ENCODE results near the gene TESPA1. TPM values are rescaled to one million over a fixed set of nuclear protein-coding genes. Genes with fewer than 3 reads are reported as not detected.
"Not testable (repeated sequence)": the region's sequence is repeated elsewhere in the genome, so short reads cannot be mapped to it uniquely, and the experiment has no call there.

TESPA1 gene
- total RNA-seq, 4 donors from 2014 or later = 1.4 TPM; not detected in 3

GRCh38 chr12:54950071-54950727, 34.4 kb downstream of the TESPA1 start:
- intact Hi-C loops (cut with DNase I; ENCODE audit: low total_unique reads) = no loop called here
- Histone ChIP-seq H3K9me3 (no peaks in the 10 kb centered on the region), H3K36me3 (no peaks in the 10 kb centered on the region), H3K4me1 (no peaks in the 10 kb centered on the region), H3K4me3 (no peak overlapping the region), H3K27me3 (no peaks in the 10 kb centered on the region), H3K27ac (no peak overlapping the region)
- TF ChIP-seq POLR2A (IDR thresholded peaks at IDR 0.05) (no peak), CTCF (IDR thresholded peaks at IDR 0.05) (no peak)
- no peak for DNase-seq

GRCh38 chr12:54949073-54949711, 35.4 kb downstream of the TESPA1 start:
- TF ChIP-seq CTCF (IDR thresholded peaks at IDR 0.05) = no peak
- no peak for TF ChIP-seq POLR2A (IDR thresholded peaks at IDR 0.05)
- intact Hi-C loops (cut with DNase I; ENCODE audit: low total_unique reads) = no loop called here
- Histone ChIP-seq H3K27me3 (no peaks in the 10 kb centered on the region), H3K4me3 (no peak overlapping the region), H3K4me1 (no peaks in the 10 kb centered on the region), H3K27ac (no peak overlapping the region), H3K36me3 (no peaks in the 10 kb centered on the region), H3K9me3 (no peaks in the 10 kb centered on the region)
- DNase-seq = no peak

DNA sequence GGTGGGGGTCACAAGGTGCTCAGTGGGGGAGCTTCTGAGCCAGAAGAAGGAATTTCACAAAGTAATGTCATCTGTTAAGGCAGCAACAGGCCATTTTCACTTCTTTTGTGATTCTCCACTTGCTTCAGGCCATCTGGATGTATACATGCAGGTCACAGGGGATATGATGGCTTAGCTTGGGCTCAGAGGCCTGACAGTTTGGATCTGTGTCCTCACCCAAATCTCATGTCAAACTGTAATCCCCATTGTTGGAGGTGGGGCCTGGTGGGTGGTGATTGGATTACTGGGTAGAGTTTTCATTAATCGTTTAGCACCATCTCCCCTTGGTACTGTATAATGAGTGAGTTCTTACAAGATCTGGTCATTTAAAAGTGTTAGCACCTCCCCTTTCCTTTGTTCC, 36.4 kb downstream of the TESPA1 start:
- TF ChIP-seq CTCF (IDR thresholded peaks at IDR 0.05) (no peak), POLR2A (IDR thresholded peaks at IDR 0.05) (no peak)
- H3K36me3 ChIP-seq = no peaks in the 10 kb centered on the region
- H3K9me3 ChIP-seq = no peaks in the 10 kb centered on the region
- H3K4me1 ChIP-seq = no peaks in the 10 kb centered on the region
- no peaks in the 10 kb centered on the region for H3K27me3 ChIP-seq
- no peak overlapping the region for H3K27ac ChIP-seq
- no peak overlapping the region for H3K4me3 ChIP-seq
- intact Hi-C loops (cut with DNase I; ENCODE audit: low total_unique reads) = no loop called here
- DNase-seq = no peak

GRCh38 chr12:54945082-54945481, 39.5 kb downstream of the TESPA1 start:
- Histone ChIP-seq H3K4me1 (no peaks in the 10 kb centered on the region), H3K9me3 (no peaks in the 10 kb centered on the region), H3K4me3 (no peak overlapping the region), H3K36me3 (no peaks in the 10 kb centered on the region), H3K27ac (no peak overlapping the region), H3K27me3 (no peaks in the 10 kb centered on the region)
- no peak for DNase-seq
- TF ChIP-seq POLR2A (IDR thresholded peaks at IDR 0.05) (no peak), CTCF (IDR thresholded peaks at IDR 0.05) (no peak)
- intact Hi-C loops (cut with DNase I; ENCODE audit: low total_unique reads) = no loop called here

- H3K9me3 ChIP-seq; H3K4me3 ChIP-seq; H3K4me1 ChIP-seq; intact Hi-C loops (cut with DNase I; ENCODE audit: low total_unique reads); H3K36me3 ChIP-seq; H3K27me3 ChIP-seq; H3K27ac ChIP-seq; DNase-seq: not testable (repeated sequence)
Observed at GRCh38 chr12:54943292-54943691, 41.3 kb downstream of the TESPA1 start.

Data from uterus (tissue), 4 donors.